Keratinocyte (primary cell): Measurements from ENCODE around the gene HEXIM1. TPM values are rescaled to one million over a fixed set of nuclear protein-coding genes. Genes with fewer than 3 reads are reported as not detected.

Source experiments
- DNase-seq: peaks from one replicate; pipeline ENCODE4 v3.0.0-alpha.2; 2011; ENCODE audit warnings: low read depth, missing footprints, low spot score
- FAIRE-seq: peaks from 2 replicates; lab custom pipeline; 2011; peaks lifted over from hg19 to GRCh38; lab: Jason Lieb, UNC
- H2AFZ ChIP-seq: 2 replicates; pipeline ENCODE4 v1.6.0; 2012; ENCODE audit warnings: low read length, control low read depth, inconsistent platforms; ENCODE audit not compliant: control insufficient read depth
- H3K27ac ChIP-seq: 2 replicates; pipeline ENCODE4 v1.5.1; 2011; ENCODE audit warnings: low read length; ENCODE audit not compliant: control insufficient read depth, insufficient read depth
- H3K27me3 ChIP-seq: 3 replicates; pipeline ENCODE4 v1.6.0; 2011; ENCODE audit warnings: low read length; ENCODE audit not compliant: control insufficient read depth, insufficient read depth; ENCODE audit errors: extremely low read depth
- H3K36me3 ChIP-seq, 2 experiments: 2 replicates in 1 of 2; 3 replicates in 1 of 2; pipeline ENCODE4 v1.5.1; 2011; ENCODE audit warnings: low read length in 2 of 2, mild to moderate bottlenecking in 1 of 2; ENCODE audit not compliant: control insufficient read depth in 2 of 2, insufficient read depth in 2 of 2; ENCODE audit errors: extremely low read depth in 1 of 2
- H3K4me1 ChIP-seq: 3 replicates; pipeline ENCODE4 v1.5.1; 2011; ENCODE audit warnings: low read length; ENCODE audit not compliant: control insufficient read depth, insufficient read depth; ENCODE audit errors: extremely low read depth
- H3K4me2 ChIP-seq: 3 replicates; pipeline ENCODE4 v1.6.0; 2011; ENCODE audit warnings: low read depth, low read length; ENCODE audit not compliant: control insufficient read depth, insufficient read depth; ENCODE audit errors: extremely low read depth
- H3K4me3 ChIP-seq, 3 experiments: fragments of 200-600 bp in 1 of 3; sonication (generic) in 1 of 3; 2 replicates in 2 of 3; 3 replicates in 1 of 3; pipeline ENCODE4 v1.5.1; 2011 to 2016; ENCODE audit warnings: low read length in 3 of 3, mild to moderate bottlenecking in 3 of 3, control low read depth in 2 of 3, inconsistent platforms in 1 of 3, low read depth in 1 of 3, mixed read lengths in 1 of 3, mixed run types in 1 of 3, moderate library complexity in 1 of 3; ENCODE audit not compliant: control insufficient read depth in 2 of 3, insufficient read depth in 2 of 3; ENCODE audit errors: extremely low read depth in 1 of 3
- H3K79me2 ChIP-seq: 2 replicates; pipeline ENCODE4 v1.6.0; 2012; ENCODE audit warnings: low read length; ENCODE audit not compliant: control insufficient read depth, insufficient read depth
- H3K9ac ChIP-seq: 3 replicates; pipeline ENCODE4 v1.6.0; 2011; ENCODE audit warnings: low read length; ENCODE audit not compliant: control insufficient read depth, insufficient read depth; ENCODE audit errors: extremely low read depth
- H3K9me1 ChIP-seq: 3 replicates; pipeline ENCODE4 v1.6.0; 2011; ENCODE audit warnings: low read length; ENCODE audit not compliant: control insufficient read depth, insufficient read depth; ENCODE audit errors: extremely low read depth
- H3K9me3 ChIP-seq: 2 replicates; pipeline ENCODE4 v1.5.1; 2012; ENCODE audit warnings: low read depth, low read length; ENCODE audit not compliant: control insufficient read depth
- H4K20me1 ChIP-seq: 3 replicates; pipeline ENCODE4 v1.6.0; 2011; ENCODE audit warnings: low read length; ENCODE audit not compliant: control insufficient read depth, insufficient read depth; ENCODE audit errors: extremely low read depth
- EZH2 ChIP-seq: IDR thresholded peaks from one replicate; pipeline ENCODE4 v1.6.1; 2012; ENCODE audit warnings: inconsistent platforms, mild to moderate bottlenecking, low read length, moderate library complexity
- dilution Hi-C: fragments of 300-500 bp; cut with MboI; formaldehyde crosslinking; loops from one replicate; pipeline ENCODE4 v1.7.0; 2020; ENCODE audit warnings: low sequenced_read_pairs; ENCODE audit not compliant: extremely low pct_ligation_motif_present
- polyA plus RNA-seq, 5 experiments: library from polyadenylated mRNA; depleted of rRNA in 3 of 5; stranded (reverse) in 3 of 5; stranded (forward) in 1 of 5; unstranded in 1 of 5; fragments of >200 nt; gene quantifications; 1 replicate in 1 of 5; 2 replicates in 3 of 5; 3 replicates in 1 of 5; pipeline versions ENCODE4 v1.2.1 to v1.2.3, GENCODE V29; 2011 to 2012; ENCODE audit warnings: missing spikeins in 2 of 5, low read depth in 1 of 5, low replicate concordance in 1 of 5
- TF ChIP-seq, protein P1 (sequence below), 3 experiments: IDR thresholded peaks in 1 of 3; conservative IDR thresholded peaks in 1 of 3; optimal IDR thresholded peaks in 1 of 3; 2 replicates in 2 of 3; 3 replicates in 1 of 3; pipeline versions ENCODE3 to v1.5.1; 2011; ENCODE audit warnings: low read length in 3 of 3, mild to moderate bottlenecking in 3 of 3, moderate library complexity in 2 of 3, control low read depth in 1 of 3, inconsistent platforms in 1 of 3; ENCODE audit not compliant: insufficient read depth in 2 of 3; ENCODE audit errors: extremely low read depth in 1 of 3

HEXIM1 gene
- polyA plus RNA-seq, 1 donor (not counting 4 experiments of a cell fraction or from before 2014, with no cell fraction given) = 19.9 TPM

DNA sequence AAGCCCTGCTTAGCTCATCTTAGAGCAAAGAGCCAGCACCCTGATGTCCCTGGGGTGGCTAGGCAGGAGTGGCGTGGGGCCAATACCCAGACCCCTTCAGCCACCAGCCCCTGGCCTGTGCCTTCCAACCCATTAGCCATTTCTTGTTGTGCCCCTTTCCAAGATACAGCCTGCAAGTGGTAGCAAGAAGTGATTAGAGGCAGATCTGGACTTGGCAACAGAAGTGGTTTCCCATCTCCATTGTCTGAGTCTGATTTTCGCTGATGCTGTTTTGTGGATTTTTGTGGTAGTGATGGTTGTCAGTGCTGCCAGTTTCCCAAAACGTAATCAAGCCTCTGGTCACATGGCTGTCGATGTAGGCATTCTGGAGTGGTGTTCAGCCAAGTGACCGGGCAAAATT, 41.7 kb upstream of the HEXIM1 start:
- Histone ChIP-seq H3K9ac (no peak overlapping the region), H3K36me3 (peaks cover 52 to 57% of the 10 kb centered on the region in 2 experiments), H3K27me3 (no peaks in the 10 kb centered on the region), H2AFZ (no peak overlapping the region), H3K4me1 (peaks cover 22% of the 10 kb centered on the region), H3K4me3 (no peak overlapping the region), H3K27ac (no peak overlapping the region), H3K79me2 (no peaks in the 10 kb centered on the region), H3K4me2 (no peak overlapping the region), H3K9me1 (no peaks in the 10 kb centered on the region), H3K9me3 (no peaks in the 10 kb centered on the region), H4K20me1 (peaks cover 9% of the 10 kb centered on the region)
- TF ChIP-seq EZH2 = no peak
- TF ChIP-seq, protein P1, sequence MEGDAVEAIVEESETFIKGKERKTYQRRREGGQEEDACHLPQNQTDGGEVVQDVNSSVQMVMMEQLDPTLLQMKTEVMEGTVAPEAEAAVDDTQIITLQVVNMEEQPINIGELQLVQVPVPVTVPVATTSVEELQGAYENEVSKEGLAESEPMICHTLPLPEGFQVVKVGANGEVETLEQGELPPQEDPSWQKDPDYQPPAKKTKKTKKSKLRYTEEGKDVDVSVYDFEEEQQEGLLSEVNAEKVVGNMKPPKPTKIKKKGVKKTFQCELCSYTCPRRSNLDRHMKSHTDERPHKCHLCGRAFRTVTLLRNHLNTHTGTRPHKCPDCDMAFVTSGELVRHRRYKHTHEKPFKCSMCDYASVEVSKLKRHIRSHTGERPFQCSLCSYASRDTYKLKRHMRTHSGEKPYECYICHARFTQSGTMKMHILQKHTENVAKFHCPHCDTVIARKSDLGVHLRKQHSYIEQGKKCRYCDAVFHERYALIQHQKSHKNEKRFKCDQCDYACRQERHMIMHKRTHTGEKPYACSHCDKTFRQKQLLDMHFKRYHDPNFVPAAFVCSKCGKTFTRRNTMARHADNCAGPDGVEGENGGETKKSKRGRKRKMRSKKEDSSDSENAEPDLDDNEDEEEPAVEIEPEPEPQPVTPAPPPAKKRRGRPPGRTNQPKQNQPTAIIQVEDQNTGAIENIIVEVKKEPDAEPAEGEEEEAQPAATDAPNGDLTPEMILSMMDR (optimal IDR thresholded peaks at IDR 0.05 in 1 of 3, IDR thresholded peaks at IDR 0.05 in 1 of 3, conservative IDR thresholded peaks at IDR 0.05 in 1 of 3; ENCODE audit: extremely low read depth in 1 of 3, insufficient read depth in 2 of 3, low read length in 3 of 3) = no peak
- no peak for DNase-seq
- FAIRE-seq = no peak
- dilution Hi-C loops = no loop called here

DNA sequence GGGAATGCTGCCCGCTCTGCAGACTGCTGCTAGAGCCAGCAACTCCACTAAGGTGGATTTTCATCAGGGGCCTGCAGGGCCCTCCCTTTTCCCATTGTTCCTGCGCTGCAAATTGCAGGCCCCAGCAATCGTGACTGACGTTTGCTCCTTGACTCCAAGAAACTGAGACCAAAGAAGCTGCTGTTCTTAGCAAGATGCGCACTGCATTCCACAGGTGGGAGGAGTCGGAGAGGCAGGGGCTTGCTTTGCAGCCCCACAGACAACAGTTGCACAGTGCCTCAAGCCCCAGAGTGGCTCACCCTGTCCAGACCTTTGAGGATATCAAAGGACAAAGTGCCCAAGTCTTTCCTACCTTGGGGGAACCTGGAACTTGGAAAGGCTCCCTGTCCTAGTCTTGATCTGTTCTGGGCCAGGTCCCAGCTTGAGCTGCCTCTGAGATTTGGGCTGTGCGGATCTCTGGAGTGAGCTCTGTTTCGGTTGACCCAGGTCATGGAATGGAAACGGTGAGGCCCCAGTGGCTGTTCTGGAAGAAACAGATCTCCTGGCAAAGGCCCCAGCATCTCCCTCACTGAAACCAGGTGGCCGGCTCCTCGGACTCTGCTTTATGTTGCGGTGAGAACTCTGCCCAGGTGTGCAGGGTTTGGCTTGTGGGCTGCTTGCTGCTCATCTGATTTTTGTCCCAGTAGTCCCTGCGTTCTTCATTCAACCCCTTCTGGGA, 40.8 kb upstream of the HEXIM1 start:
- Histone ChIP-seq H4K20me1 (peaks cover 9% of the 10 kb centered on the region), H3K4me1 (peaks cover 14% of the 10 kb centered on the region), H3K9me3 (no peaks in the 10 kb centered on the region), H3K9me1 (no peaks in the 10 kb centered on the region), H3K79me2 (no peaks in the 10 kb centered on the region), H3K9ac (no peak overlapping the region), H2AFZ (no peak overlapping the region), H3K27ac (no peak overlapping the region), H3K4me2 (no peak overlapping the region), H3K27me3 (no peaks in the 10 kb centered on the region), H3K4me3 (no peak overlapping the region), H3K36me3 (peaks cover 50 to 57% of the 10 kb centered on the region in 2 experiments)
- no peak for TF ChIP-seq EZH2
- TF ChIP-seq, protein P1 (optimal IDR thresholded peaks at IDR 0.05 in 1 of 3, IDR thresholded peaks at IDR 0.05 in 1 of 3, conservative IDR thresholded peaks at IDR 0.05 in 1 of 3; ENCODE audit: extremely low read depth in 1 of 3, insufficient read depth in 2 of 3, low read length in 3 of 3) = no peak
- dilution Hi-C loops = no loop called here
- no peak for FAIRE-seq
- DNase-seq = no peak
